GM12878 (cell line): Measurements from ENCODE around the gene DNAH11.

Experiments
- CTCF ChIP-seq, 3 experiments: IDR thresholded peaks in 2 of 3; conservative IDR thresholded peaks in 1 of 3; 2 replicates each; pipeline ENCODE4 v1.5.1; 2011; ENCODE audit warnings: low read depth in 3 of 3, low read length in 3 of 3, mild to moderate bottlenecking in 3 of 3, control low read depth in 2 of 3, moderate library complexity in 2 of 3, inconsistent platforms in 1 of 3, mixed read lengths in 1 of 3; ENCODE audit not compliant: control insufficient read depth in 2 of 3, insufficient read depth in 1 of 3; ENCODE audit errors: extremely low read depth in 1 of 3
- EGR1 ChIP-seq, 2 experiments: IDR thresholded peaks; 1 replicate in 1 of 2; 2 replicates in 1 of 2; pipeline ENCODE4 v1.6.1; 2011 to 2012; ENCODE audit warnings: low read depth in 2 of 2, low read length in 2 of 2, borderline replicate concordance in 1 of 2, mild to moderate bottlenecking in 1 of 2, moderate library complexity in 1 of 2
- LARP7 ChIP-seq: fragments of 450-650 bp; IDR thresholded peaks from 2 replicates; pipeline ENCODE4 v1.6.1; 2017; ENCODE audit warnings: mild to moderate bottlenecking
- POLR2A ChIP-seq: IDR thresholded peaks from 2 replicates; pipeline ENCODE4 v1.6.1; 2011; ENCODE audit warnings: low read depth, mild to moderate bottlenecking, low read length
- TAF1 ChIP-seq: IDR thresholded peaks from 2 replicates; pipeline ENCODE4 v1.6.1; 2011; ENCODE audit warnings: mild to moderate bottlenecking, low read depth, low read length, borderline replicate concordance
- ZNF24 ChIP-seq: fragments of 450-650 bp; IDR thresholded peaks from 2 replicates; pipeline ENCODE4 v1.6.1; 2017; ENCODE audit warnings: antibody characterized with exemption, mild to moderate bottlenecking
- TF ChIP-seq, protein P1 (sequence below): IDR thresholded peaks from 2 replicates; pipeline ENCODE4 v1.6.1; 2012; ENCODE audit warnings: low read depth, low read length, improper control_type of control experiment

DNA sequence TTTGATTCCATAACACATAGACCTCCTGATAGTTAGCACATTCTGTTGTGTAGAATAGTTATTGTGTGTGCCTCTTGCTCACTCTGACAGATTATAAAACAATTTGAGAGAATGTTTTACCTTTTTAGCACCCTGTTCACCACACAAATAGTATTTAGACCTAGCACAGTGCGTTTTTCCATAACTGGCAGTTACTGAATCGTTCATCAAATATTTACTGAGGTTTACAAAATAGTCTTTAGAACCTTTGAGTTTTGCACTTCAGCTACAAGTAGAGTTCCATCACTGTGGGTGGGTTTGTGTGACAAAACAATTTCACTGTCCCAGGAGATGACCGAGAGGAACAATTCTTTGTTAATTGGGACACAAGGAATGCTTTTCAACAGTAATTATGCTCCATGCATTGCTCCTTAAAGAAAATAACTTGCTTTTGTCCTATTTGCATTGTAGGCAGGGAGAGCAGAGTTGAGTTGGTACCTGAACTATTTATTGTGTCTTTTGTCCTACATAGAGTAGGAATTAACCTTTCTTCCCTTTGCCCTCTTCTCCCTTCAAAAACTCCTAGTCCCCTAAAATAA lies 62.3 kb downstream of the DNAH11 start:
- TF ChIP-seq CTCF (IDR thresholded peaks at IDR 0.05 in 2 of 3, conservative IDR thresholded peaks at IDR 0.05 in 1 of 3; ENCODE audit: control insufficient read depth in 2 of 3, extremely low read depth in 1 of 3, insufficient read depth in 1 of 3, low read depth in 3 of 3, low read length in 3 of 3) (no peak), LARP7 (no peak), EGR1 (IDR thresholded peaks at IDR 0.05; ENCODE audit: borderline replicate concordance in 1 of 2, low read depth in 2 of 2, low read length in 2 of 2) (no peak), POLR2A (no peak), ZNF24 (no peak), TAF1 (no peak)
- TF ChIP-seq, protein P1, sequence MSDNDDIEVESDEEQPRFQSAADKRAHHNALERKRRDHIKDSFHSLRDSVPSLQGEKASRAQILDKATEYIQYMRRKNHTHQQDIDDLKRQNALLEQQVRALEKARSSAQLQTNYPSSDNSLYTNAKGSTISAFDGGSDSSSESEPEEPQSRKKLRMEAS, result no peak
